K562 (cell line): ENCODE results near the gene GIMAP1. TPM values are rescaled to one million over a fixed set of nuclear protein-coding genes. Genes with fewer than 3 reads are reported as not detected.

Source experiments
- ATAC-seq: fragments of 200-7000 bp; cut with Tn5 transposase; 3 replicates; pipeline ENCODE4 v1.9.1; 2020; ENCODE audit warnings: moderate library complexity
- BruUV-seq: library from RNA; stranded (reverse); fragments of 400-500 nt; replicated peaks from 2 replicates; lab custom pipeline; 2021; lab: Mats Ljungman, UMichigan
- CTCF ChIA-PET: fragments of 300-600 bp; formaldehyde crosslinking; extraction: SDS; loops from one replicate; lab custom pipeline; 2021; ENCODE audit warnings: low intra/inter-chr PET ratio; lab: Yijun Ruan, JAX
- POLR2A ChIA-PET: fragments of 300-600, 350-650 bp; sonication (Branson Sonifier 250); formaldehyde crosslinking; extraction: SDS; loops from one replicate; lab custom pipeline; 2021; ENCODE audit warnings: antibody characterized with exemption, inconsistent platforms; lab: Yijun Ruan, JAX
- DNase-seq, 4 experiments: peaks; one replicate each; pipeline versions ENCODE4 v3.0.0 to v3.0.0-alpha.2; 2011 to 2018; ENCODE audit warnings: low spot score in 3 of 4, mixed read lengths in 3 of 4; ENCODE audit errors: extremely low read depth in 1 of 4
- FAIRE-seq: peaks from 2 replicates; lab custom pipeline; 2011; peaks lifted over from hg19 to GRCh38; lab: Jason Lieb, UNC
- H2AFZ ChIP-seq: 2 replicates; pipeline ENCODE4 v1.6.0; 2011; ENCODE audit warnings: low read depth, low read length, control low read depth, inconsistent platforms
- H3K27ac ChIP-seq: fragments of 200-600 bp; 3 replicates; pipeline ENCODE4 v1.8.0; 2011; ENCODE audit warnings: low read depth, mild to moderate bottlenecking, control low read depth, inconsistent platforms, low read length, moderate library complexity, mixed read lengths; ENCODE audit errors: extremely low read depth
- H3K27me3 ChIP-seq, 2 experiments: fragments of 300-600 bp in 1 of 2; 2 replicates in 1 of 2; 3 replicates in 1 of 2; pipeline versions ENCODE4 v1.6.0 to v1.8.0; 2011; ENCODE audit warnings: inconsistent platforms in 2 of 2, low read length in 2 of 2, mild to moderate bottlenecking in 1 of 2, mixed read lengths in 1 of 2, moderate library complexity in 1 of 2; ENCODE audit not compliant: control insufficient read depth in 2 of 2, insufficient read depth in 2 of 2
- H3K36me3 ChIP-seq: fragments of 300-600 bp; 3 replicates; pipeline ENCODE4 v1.8.0; 2011; ENCODE audit warnings: mild to moderate bottlenecking, low read length, inconsistent platforms; ENCODE audit not compliant: control insufficient read depth, insufficient read depth
- H3K4me1 ChIP-seq, 2 experiments: fragments of 200-600 bp in 1 of 2; replicated peaks in 1 of 2; 2 replicates in 1 of 2; 3 replicates in 1 of 2; pipeline versions ENCODE4 v1.5.1 to v1.8.0; 2011; ENCODE audit warnings: inconsistent platforms in 2 of 2, low read length in 2 of 2, mild to moderate bottlenecking in 1 of 2, mixed read lengths in 1 of 2, moderate library complexity in 1 of 2; ENCODE audit not compliant: control insufficient read depth in 2 of 2, insufficient read depth in 2 of 2
- H3K4me2 ChIP-seq: 2 replicates; pipeline ENCODE4 v1.6.1; 2011; ENCODE audit warnings: low read length, control low read depth, inconsistent platforms, mixed read lengths; ENCODE audit not compliant: insufficient read depth
- H3K4me3 ChIP-seq: fragments of 200-600 bp; sonication (generic), shearing (Covaris generic); 2 replicates; pipeline ENCODE4 v1.5.1; 2016; ENCODE audit warnings: control low read depth, inconsistent platforms
- H3K79me2 ChIP-seq: fragments of 200-600 bp; 3 replicates; pipeline ENCODE4 v1.8.0; 2011; ENCODE audit warnings: low read length, inconsistent platforms; ENCODE audit not compliant: control insufficient read depth, insufficient read depth
- H3K9ac ChIP-seq, 2 experiments: 2 replicates each; pipeline versions ENCODE4 v1.6.0 to v1.6.1; 2011; ENCODE audit warnings: low read depth in 2 of 2, low read length in 2 of 2, control low read depth in 1 of 2, inconsistent platforms in 1 of 2, mild to moderate bottlenecking in 1 of 2, mixed read lengths in 1 of 2; ENCODE audit not compliant: insufficient read depth in 1 of 2
- H3K9me1 ChIP-seq: one replicate; pipeline ENCODE4 v1.6.0; 2011; ENCODE audit warnings: inconsistent platforms, mild to moderate bottlenecking, low read length, moderate library complexity; ENCODE audit not compliant: control insufficient read depth, insufficient read depth
- H3K9me3 ChIP-seq: replicated peaks from 2 replicates; pipeline ENCODE4 v1.5.1; 2011; ENCODE audit warnings: low read depth, low read length, inconsistent platforms; ENCODE audit not compliant: control insufficient read depth, insufficient read depth
- H4K20me1 ChIP-seq: replicated peaks from 2 replicates; pipeline ENCODE4 v1.6.1; 2011; ENCODE audit warnings: low read length, inconsistent platforms, mixed read lengths; ENCODE audit not compliant: control insufficient read depth, insufficient read depth
- CBX8 ChIP-seq: fragments of 200-600 bp; sonication (generic); IDR thresholded peaks from 2 replicates; pipeline ENCODE4 v1.6.1; 2012; ENCODE audit warnings: borderline replicate concordance, mixed run types, low read depth, mild to moderate bottlenecking, moderate library complexity, mixed read lengths, low read length, control low read depth, inconsistent platforms; ENCODE audit not compliant: poor library complexity, severe bottlenecking; ENCODE audit errors: extremely low read depth
- CCNT2 ChIP-seq: IDR thresholded peaks from 2 replicates; pipeline ENCODE4 v1.6.1; 2011; ENCODE audit warnings: borderline replicate concordance, low read depth, mild to moderate bottlenecking, moderate library complexity, mixed read lengths, low read length; ENCODE audit not compliant: insufficient read length; ENCODE audit errors: extremely low read depth
- MTA2 ChIP-seq: fragments of 450-650 bp; IDR thresholded peaks from 2 replicates; pipeline ENCODE4 v1.6.1; 2016; ENCODE audit warnings: low read depth
- NFE2 ChIP-seq: IDR thresholded peaks from 2 replicates; pipeline ENCODE4 v1.6.1; 2014; ENCODE audit warnings: antibody characterized with exemption, low read depth
- POLR2A ChIP-seq: fragments of 450-650 bp; conservative IDR thresholded peaks from 2 replicates; pipeline ENCODE4 v1.6.1; 2016
- POLR2B ChIP-seq: fragments of 450-650 bp; IDR thresholded peaks from 2 replicates; pipeline ENCODE4 v1.6.1; 2018; ENCODE audit warnings: low read depth; ENCODE audit not compliant: partially characterized antibody
- RAD21 ChIP-seq, 2 experiments: fragments of 250-450 bp in 1 of 2; fragments of 450-650 bp in 1 of 2; sonication (Bioruptor Pico) in 1 of 2; formaldehyde crosslinking in 1 of 2; IDR thresholded peaks in 1 of 2; conservative IDR thresholded peaks in 1 of 2; 2 replicates each; pipeline versions ENCODE4 v1.4.0 to v1.8.0; 2020 to 2022; ENCODE audit warnings: mild to moderate bottlenecking in 2 of 2, moderate library complexity in 1 of 2
- RBFOX2 ChIP-seq: fragments of 200-400 bp; formaldehyde crosslinking; IDR thresholded peaks from 2 replicates; pipeline ENCODE4 v1.6.1; 2017; ENCODE audit warnings: low read depth, mild to moderate bottlenecking, low read length, moderate library complexity
- RBM14 ChIP-seq: fragments of 200-400 bp; formaldehyde crosslinking; IDR thresholded peaks from 2 replicates; pipeline ENCODE4 v1.6.1; 2018; ENCODE audit warnings: low read depth, mild to moderate bottlenecking, low read length, moderate library complexity, borderline replicate concordance; ENCODE audit not compliant: insufficient read depth
- TFAM ChIP-seq: fragments of 250-450 bp; sonication (Bioruptor Pico); conservative IDR thresholded peaks from 2 replicates; pipeline ENCODE4 v1.5.0; 2021; ENCODE audit warnings: mild to moderate bottlenecking, moderate library complexity
- ZFP30 ChIP-seq: fragments of 250-450 bp; sonication (Bioruptor Pico); IDR thresholded peaks from 2 replicates; pipeline ENCODE4 v1.8.0; 2022; ENCODE audit warnings: moderate library complexity, mild to moderate bottlenecking, inconsistent platforms, borderline replicate concordance
- ZNF12 ChIP-seq: sonication (generic); formaldehyde crosslinking; IDR thresholded peaks from 2 replicates; pipeline ENCODE4 v1.4.0; 2020; ENCODE audit warnings: mild to moderate bottlenecking, missing genetic modification reagents
- ZNF282 ChIP-seq: sonication (generic); formaldehyde crosslinking; IDR thresholded peaks from 2 replicates; pipeline ENCODE4 v1.8.1; 2023; ENCODE audit warnings: missing genetic modification reagents
- ZNF695 ChIP-seq: fragments of 450-650 bp; formaldehyde crosslinking; IDR thresholded peaks from 2 replicates; pipeline ENCODE4 v1.4.0; 2020; ENCODE audit warnings: mild to moderate bottlenecking, moderate library complexity
- ZNF75A ChIP-seq: fragments of 450-650 bp; formaldehyde crosslinking; IDR thresholded peaks from 2 replicates; pipeline ENCODE4 v1.4.0; 2020; ENCODE audit warnings: mild to moderate bottlenecking
- ZNF830 ChIP-seq: fragments of 250-450 bp; sonication (Bioruptor Pico); IDR thresholded peaks from 2 replicates; pipeline ENCODE4 v1.5.0; 2021; ENCODE audit warnings: mild to moderate bottlenecking
- WGBS: fragments of 100-300 bp; shearing (Covaris generic); methylation state at CpG from one replicate; pipeline ENCODE4 v1.1.6; 2016; ENCODE audit warnings: low coverage, mixed read lengths; ENCODE audit not compliant: insufficient coverage; ENCODE audit errors: missing lambda C conversion rate; 5-methylcytosine and 5-hydroxymethylcytosine counted together
- in situ Hi-C: fragments of 300-500 bp; cut with MboI; formaldehyde crosslinking; loops from 4 replicates; pipeline ENCODE4 v1.15.0; 2018; ENCODE audit warnings: inconsistent platforms, mixed read lengths
- intact Hi-C: fragments of 100-400 bp; cut with micrococcal nuclease; formaldehyde crosslinking; loops from 2 replicates; pipeline ENCODE4 v1.14.2; 2022
- polyA plus RNA-seq, 8 experiments: library from polyadenylated mRNA; depleted of rRNA in 4 of 8; stranded (reverse) in 5 of 8; unstranded in 3 of 8; fragments of >200 nt; fragmentation: Nextera tagmentation in 2 of 8; fragmentation: Illumina TruSeq in 1 of 8; extraction: Ambion mirVana in 2 of 8; extraction: Trizol in 1 of 8; gene quantifications; 2 replicates each; pipeline versions ENCODE4 v1.2.1 to v1.2.3, GENCODE V29; 2011 to 2014; ENCODE audit warnings: inconsistent platforms in 1 of 8, missing spikeins in 1 of 8
- total RNA-seq, 7 experiments: library from RNA; depleted of rRNA in 6 of 7; stranded (reverse); fragments of >200 nt in 6 of 7; fragmentation: Illumina TruSeq in 2 of 7; extraction: Trizol in 2 of 7; gene quantifications; 2 replicates each; pipeline versions ENCODE4 v1.2.1 to v1.2.3, GENCODE V29; 2011 to 2021; ENCODE audit warnings: low replicate concordance in 1 of 7
- TF ChIP-seq, protein P1 (sequence below): IDR thresholded peaks from 3 replicates; pipeline ENCODE4 v1.6.1; 2011; ENCODE audit warnings: borderline replicate concordance, mild to moderate bottlenecking; ENCODE audit not compliant: insufficient read length, insufficient read depth
- TF ChIP-seq, protein P2 (sequence below): fragments of 450-650 bp; conservative IDR thresholded peaks from 2 replicates; pipeline ENCODE4 v1.6.1; 2016; ENCODE audit warnings: missing genetic modification characterization, low read depth, mild to moderate bottlenecking, control low read depth, missing compliant biosample characterization
- TF ChIP-seq, protein P3 (sequence below): fragments of 450-650 bp; IDR thresholded peaks from 2 replicates; pipeline ENCODE4 v1.7.0; 2016; ENCODE audit warnings: borderline replicate concordance

GIMAP1 gene
- total and polyA plus RNA-seq, 9 of the 15 experiments (the other 6 are each of a cell fraction or from before 2014, with no cell fraction given): 0.04 to 0.13 TPM; not detected in 7

DNA sequence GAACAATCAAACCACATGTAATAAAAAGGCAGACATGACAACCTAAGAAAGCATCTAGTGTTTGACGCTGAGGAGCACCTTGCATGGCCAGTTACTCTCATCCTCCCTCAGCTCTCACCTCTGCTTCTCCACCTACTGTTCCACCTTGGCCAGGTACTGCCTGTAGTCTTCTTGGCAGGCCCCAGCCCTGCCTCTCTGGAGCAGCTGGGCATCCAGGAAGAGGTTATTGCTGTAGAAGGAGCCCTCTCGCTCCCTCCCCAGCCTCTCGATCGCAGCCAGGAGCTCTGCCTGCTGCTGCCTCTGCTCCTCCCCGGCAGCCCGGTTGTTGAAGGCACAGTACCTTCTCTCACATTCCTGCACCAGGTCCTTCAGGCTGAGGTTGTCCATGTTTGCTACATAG, 30.5 kb downstream of the GIMAP1 start:
- Histone ChIP-seq H4K20me1 (peaks cover 5% of the 10 kb centered on the region; the same call in 1 of the 2 replicates), H3K4me2 (no peak overlapping the region), H3K27ac (no peak overlapping the region), H2AFZ (no peak overlapping the region), H3K9me3 (no peaks in the 10 kb centered on the region), H3K4me3 (no peak overlapping the region), H3K36me3 (no peaks in the 10 kb centered on the region), H3K9me1 (no peaks in the 10 kb centered on the region), H3K9ac (no peak overlapping the region), H3K79me2 (no peaks in the 10 kb centered on the region), H3K27me3 (peaks cover 19 to 44% of the 10 kb centered on the region in 2 experiments), H3K4me1 (no peaks in the 10 kb centered on the region)
- POLR2A ChIA-PET: interaction anchor here (1.0 kb wide), 1 partner anchor 45 kb away, joined by 3 read pairs; no protein-coding TSS in a partner anchor
- in situ Hi-C loops (no loop called here), intact Hi-C loops (no loop called here)
- CTCF ChIA-PET: no interaction called here
- DNase-seq: no peak
- FAIRE-seq: no peak
- 1% methylated on average over 6 of the region's 6 CpGs for WGBS
- ATAC-seq: no peak
- no TSS peak for BruUV-seq
- TF ChIP-seq, protein P1, sequence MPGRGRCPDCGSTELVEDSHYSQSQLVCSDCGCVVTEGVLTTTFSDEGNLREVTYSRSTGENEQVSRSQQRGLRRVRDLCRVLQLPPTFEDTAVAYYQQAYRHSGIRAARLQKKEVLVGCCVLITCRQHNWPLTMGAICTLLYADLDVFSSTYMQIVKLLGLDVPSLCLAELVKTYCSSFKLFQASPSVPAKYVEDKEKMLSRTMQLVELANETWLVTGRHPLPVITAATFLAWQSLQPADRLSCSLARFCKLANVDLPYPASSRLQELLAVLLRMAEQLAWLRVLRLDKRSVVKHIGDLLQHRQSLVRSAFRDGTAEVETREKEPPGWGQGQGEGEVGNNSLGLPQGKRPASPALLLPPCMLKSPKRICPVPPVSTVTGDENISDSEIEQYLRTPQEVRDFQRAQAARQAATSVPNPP: no peak
- TF ChIP-seq, protein P2, sequence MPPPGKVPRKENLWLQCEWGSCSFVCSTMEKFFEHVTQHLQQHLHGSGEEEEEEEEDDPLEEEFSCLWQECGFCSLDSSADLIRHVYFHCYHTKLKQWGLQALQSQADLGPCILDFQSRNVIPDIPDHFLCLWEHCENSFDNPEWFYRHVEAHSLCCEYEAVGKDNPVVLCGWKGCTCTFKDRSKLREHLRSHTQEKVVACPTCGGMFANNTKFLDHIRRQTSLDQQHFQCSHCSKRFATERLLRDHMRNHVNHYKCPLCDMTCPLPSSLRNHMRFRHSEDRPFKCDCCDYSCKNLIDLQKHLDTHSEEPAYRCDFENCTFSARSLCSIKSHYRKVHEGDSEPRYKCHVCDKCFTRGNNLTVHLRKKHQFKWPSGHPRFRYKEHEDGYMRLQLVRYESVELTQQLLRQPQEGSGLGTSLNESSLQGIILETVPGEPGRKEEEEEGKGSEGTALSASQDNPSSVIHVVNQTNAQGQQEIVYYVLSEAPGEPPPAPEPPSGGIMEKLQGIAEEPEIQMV (tag): no peak
- TF ChIP-seq ZNF282 (CRISPR knock-in tag) (no peak), RBM14 (no peak), ZFP30 (CRISPR knock-in tag) (no peak), ZNF75A (CRISPR knock-in tag) (no peak), RAD21 (CRISPR knock-in tag; conservative IDR thresholded peaks at IDR 0.05 in 1 of 2, IDR thresholded peaks at IDR 0.05 in 1 of 2) (no peak), NFE2 (no peak), CBX8 (no peak), TFAM (CRISPR knock-in tag) (no peak), POLR2B (no peak), ZNF12 (CRISPR knock-in tag) (no peak), ZNF830 (CRISPR knock-in tag) (no peak), CCNT2 (no peak), ZNF695 (CRISPR knock-in tag) (no peak), POLR2A (no peak), RBFOX2 (no peak), MTA2 (no peak)
- TF ChIP-seq, protein P3, sequence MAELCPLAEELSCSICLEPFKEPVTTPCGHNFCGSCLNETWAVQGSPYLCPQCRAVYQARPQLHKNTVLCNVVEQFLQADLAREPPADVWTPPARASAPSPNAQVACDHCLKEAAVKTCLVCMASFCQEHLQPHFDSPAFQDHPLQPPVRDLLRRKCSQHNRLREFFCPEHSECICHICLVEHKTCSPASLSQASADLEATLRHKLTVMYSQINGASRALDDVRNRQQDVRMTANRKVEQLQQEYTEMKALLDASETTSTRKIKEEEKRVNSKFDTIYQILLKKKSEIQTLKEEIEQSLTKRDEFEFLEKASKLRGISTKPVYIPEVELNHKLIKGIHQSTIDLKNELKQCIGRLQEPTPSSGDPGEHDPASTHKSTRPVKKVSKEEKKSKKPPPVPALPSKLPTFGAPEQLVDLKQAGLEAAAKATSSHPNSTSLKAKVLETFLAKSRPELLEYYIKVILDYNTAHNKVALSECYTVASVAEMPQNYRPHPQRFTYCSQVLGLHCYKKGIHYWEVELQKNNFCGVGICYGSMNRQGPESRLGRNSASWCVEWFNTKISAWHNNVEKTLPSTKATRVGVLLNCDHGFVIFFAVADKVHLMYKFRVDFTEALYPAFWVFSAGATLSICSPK: no peak
